GM21723 (cell line): ENCODE results near the gene CBY1.
"Not testable (repeated sequence)": the region's sequence is repeated elsewhere in the genome, so short reads cannot be mapped to it uniquely, and the experiment has no call there.

ENCODE experiments used
- ATAC-seq: cut with Tn5 transposase; IDR thresholded peaks from one replicate; pipeline ENCODE4 v1.9.1; 2021; ENCODE audit warnings: mild to moderate bottlenecking, moderate library complexity; ENCODE audit not compliant: unreplicated experiment

The CBY1 gene

DNA sequence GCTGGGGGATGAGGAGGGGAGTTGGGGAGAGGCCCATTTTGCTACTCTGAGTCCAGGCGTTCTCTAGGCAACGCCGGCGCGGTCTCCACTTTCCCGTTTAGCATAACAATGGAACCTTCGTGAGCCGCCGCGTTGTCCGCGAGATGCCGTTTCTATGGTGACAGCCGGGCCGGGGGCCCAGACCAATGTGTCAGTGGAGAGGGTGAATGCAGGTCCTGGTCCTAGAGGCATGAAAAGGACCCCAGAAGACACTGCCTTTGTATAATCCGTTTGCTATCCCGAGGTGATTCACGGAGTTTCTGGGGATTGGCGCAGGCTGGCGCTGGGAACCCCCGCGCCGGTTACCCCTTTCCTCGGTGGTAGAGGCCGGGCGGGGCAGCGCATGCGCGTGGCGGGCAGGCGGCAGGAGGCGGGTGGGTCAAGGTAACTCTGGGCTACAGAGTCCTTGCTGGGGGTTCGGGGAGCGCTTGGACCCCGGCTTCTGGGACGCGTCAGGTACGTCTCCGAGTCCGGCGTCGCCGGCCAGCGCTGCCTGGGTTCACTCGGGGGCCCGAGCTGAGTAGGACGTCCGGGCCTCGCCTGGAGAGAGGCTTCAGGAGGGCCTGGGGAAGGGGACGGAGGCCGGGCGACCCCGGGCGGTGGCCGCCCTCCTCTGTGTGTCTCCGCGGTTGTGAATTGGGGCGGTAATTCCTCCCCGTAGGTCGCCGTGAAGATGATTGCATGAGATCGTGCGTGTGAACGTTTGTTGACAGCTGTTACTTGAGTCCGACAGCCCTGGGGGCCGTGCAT is at the start of gene CBY1, which contains the start of gene FAM227A:
TSS of gene CBY1 (plus strand) at position 383 of the 789 bp plus-strand sequence. CDS start 11,417 bp downstream, outside the sequence.
TSS of gene FAM227A (minus strand) at position 137 of the 789 bp plus-strand sequence. CDS start 6,224 bp downstream, outside the sequence.
- peak; percentile 71 for ATAC-seq

DNA sequence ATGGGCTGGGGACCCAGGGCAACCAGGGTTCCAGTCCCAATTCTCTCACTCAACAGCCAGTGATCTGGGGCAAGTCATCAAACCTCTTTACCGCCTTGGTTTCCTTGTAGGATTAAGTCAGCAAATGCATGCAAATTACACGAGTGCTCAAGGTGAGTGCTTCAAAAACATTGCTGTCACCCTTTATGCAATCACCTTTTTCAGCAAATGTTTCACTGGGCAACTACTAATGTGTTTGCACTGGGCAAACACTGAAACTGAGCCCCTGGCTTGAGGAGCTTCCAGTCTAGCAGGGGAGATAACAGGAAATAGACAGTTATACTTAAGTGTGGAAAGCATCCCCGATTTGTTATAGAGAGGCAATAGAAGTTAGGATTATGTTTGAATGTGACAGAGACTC is 48.8 kb upstream of the CBY1 start:
- no peak for ATAC-seq

DNA sequence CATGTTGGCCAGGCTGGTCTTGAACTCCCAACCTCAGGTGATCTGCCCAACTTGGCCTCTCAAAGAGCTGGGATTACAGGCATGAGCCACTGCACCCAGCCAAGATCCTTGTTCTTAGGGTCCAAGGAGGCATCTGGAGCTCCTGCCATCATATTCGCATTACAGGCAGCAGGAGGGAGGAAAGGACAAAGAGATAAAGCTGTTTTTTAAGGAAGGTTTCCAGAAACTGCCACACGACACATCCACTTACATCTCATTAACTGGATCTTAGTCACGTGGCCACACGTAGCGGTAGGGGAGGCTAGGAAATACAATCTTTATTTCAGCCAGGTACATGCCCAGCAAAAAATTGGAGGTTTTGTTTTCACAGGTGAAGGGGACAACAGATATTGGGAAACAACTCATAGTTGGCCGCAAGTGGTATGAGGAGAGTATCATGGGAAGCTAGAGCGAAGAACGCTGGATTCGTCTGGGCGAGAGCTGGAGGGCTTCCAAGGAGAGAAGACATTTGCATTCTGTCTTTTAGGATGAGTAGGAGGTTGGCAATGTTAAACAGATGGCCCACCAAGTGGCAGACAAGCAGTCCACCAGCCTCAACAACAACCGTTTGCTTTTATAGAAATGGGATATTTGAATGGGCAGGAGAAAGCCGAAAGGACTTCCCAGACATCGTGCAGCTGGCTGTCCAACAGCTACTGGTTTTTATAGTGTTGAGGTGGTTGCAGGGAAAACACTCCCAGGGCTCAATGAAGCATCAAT is 47.3 kb upstream of the CBY1 start:
- ATAC-seq, result no peak

DNA sequence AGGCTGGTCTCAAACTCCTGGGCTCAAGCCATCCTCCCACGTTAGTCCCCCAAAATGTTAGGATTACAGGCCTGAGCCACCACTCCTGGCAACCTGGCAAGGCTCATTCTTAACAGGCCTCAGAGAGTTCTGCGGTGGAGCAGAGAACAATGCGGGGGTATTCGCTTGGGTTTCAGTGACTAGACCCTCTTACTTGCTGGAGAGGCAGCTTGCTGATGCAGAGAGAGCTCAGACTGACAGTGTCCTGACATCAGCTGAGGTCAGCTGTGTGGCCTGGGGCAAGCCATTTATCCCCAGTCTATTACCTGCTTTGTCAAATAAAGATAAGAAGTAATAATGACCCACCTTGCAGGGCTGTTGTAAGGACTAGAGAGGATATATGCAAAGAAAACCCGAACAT is 46.2 kb upstream of the CBY1 start:
- no peak for ATAC-seq

DNA sequence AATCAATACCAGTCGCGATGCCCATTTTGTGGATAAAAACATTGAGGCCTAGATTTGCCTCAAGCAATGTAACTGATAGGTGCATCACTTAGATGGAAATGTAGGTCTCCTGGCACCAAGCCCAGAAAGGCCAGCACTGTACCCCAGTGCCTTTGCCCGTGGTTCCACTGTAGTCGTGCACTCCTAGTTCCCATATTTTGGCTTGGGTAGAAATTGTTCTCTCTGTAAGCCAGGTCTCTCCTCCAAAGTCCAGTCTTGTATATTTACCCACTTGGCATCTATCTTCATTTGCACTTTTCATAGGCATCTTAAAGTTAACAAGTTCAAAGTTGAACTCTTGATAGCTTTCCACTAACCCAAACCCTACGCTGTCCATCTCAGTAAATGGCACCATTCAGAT is 44.9 kb upstream of the CBY1 start:
- ATAC-seq, result no peak

DNA sequence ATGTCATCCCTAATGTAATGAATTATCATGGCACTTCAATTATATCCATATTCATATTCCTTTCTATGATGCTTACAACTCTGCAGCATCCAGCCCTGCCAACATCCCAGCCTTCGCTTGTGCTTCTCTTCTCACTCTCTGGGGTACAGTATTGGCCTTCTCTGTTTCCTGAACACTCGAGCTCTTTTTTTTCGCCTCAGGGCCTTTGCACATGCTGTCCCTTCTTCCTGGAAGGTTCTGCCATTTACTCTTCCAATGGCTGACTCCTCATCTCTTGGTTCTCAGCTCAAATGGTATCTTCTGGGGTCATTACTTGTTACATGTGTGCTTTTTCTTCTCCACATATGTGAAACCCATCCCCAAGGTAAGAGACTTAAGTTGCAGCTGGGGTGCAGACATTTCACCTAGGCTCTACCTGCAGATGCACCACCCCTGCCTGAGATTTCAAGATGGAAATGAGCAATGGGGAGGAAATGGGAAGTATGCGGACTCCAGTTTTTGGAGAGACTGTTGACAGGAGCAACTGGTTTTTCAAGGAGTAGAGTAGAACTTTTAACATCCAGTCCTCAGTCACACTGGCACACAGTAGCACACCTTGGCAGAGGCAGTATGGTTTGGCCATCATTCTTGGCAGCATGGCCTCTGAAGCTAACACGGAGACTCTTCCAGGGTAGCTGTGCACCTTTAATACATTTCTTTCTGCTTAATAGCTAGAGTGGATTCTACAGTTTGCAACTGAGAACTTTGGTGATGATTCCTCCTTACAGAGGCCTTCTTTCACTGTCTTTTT is 44.0 kb upstream of the CBY1 start:
- no peak for ATAC-seq

DNA sequence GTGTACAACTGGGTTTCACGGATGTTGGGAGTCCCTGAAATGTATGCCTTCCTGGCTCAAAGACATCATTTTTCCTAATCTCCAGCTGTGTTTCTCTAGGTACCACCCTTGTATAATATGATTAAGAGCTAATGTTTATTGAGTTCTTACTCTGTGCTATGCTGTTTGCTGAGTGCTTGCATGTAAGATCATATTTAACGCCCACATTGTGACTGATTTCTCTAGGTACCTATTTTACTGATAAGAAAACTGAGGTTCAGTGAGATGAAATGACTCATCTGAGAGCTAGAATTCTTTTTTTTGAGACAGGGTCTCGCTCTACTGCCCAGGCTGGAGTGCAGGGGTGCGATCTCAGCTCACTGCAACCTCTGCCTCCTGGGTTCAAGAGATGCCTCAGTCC is 42.9 kb upstream of the CBY1 start:
- no peak for ATAC-seq

DNA sequence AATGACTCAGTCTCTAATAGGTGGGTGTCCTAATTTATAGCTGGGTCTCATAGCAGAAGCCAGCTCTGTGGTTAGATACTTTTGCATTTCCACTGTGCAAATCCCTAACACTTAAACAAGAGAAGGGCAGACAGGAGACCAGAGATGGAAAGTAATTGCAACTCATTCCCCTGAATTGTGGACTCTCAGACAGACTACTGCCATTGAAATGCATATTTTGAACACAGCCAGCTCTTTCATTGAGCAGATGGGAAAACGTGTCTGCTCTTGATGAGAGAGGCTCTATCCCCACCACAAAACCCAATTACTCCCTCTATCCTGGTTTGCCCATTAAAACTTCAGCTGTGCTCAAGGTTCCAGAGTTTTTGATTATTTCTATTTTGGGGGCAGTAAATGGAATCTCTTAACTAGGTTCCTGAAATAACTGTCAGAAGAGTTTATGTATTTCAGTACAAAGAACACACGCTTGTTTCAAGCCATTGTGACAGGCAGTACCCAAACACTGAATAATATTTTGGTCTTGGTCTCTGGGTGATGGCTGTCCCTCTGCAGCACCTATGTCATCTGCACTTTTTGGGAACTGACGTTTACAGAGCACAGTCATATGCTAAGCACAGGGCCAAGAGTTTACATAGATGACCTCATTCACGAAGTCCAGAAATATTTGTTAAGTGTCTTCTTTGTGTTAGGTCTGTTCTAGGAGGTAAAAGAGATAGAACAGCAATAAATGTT is 41.9 kb upstream of the CBY1 start:
- no peak for ATAC-seq

DNA sequence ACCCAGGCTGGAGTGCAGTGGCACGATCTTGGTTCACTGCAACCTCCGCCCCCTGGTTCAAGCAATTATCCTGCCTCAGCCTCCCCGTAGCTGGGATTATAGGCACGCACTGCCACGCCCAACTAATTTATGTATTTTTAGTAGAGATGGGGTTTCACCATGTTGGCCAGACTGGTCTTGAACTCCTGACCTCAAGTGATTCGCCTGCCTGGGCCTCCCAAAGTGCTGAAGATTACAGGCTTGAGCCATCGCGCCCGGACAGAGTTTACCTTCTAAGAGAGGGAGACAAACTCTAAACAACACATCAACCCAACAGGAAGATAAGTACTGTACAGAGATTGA is 41.4 kb upstream of the CBY1 start:
- not testable (repeated sequence) for ATAC-seq

DNA sequence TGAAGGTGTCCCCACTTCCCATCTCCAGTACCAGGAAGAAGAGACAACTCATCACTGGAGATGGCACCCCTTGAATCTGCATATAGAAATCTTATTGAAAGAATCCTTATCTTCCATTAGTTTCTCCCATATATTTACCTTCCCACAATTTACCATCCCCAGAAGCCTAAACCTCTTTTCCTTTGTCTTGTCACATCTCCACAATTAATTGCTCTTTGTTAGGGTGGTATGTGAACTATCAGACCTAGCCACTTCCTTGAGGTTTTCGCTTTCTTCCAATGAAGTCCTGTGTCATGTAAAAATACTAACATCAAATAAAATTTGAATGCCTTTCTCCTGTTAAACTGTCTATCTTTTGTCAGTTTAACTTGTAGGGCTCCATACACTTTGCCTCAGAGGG is 38.2 kb upstream of the CBY1 start:
- no peak for ATAC-seq

DNA sequence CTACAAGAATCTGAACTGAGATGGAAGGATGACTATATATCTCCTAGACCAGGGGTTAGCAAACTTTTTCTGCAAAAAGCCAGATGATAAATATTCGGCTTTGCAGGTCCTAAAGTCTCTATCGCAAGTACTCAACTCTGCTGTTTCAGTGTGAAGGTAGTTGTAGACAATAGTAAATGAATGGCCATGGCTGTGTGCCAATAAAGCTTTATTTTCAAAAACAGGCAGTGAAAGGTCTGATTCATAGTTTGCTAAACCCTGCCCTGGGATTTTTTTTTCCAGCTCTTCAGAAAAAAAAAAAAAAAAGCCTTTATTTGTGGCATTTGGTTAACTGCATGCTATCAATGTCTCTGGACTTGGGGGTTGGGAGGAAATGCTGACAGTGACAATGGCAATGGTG is 37.8 kb upstream of the CBY1 start:
- no peak for ATAC-seq

DNA sequence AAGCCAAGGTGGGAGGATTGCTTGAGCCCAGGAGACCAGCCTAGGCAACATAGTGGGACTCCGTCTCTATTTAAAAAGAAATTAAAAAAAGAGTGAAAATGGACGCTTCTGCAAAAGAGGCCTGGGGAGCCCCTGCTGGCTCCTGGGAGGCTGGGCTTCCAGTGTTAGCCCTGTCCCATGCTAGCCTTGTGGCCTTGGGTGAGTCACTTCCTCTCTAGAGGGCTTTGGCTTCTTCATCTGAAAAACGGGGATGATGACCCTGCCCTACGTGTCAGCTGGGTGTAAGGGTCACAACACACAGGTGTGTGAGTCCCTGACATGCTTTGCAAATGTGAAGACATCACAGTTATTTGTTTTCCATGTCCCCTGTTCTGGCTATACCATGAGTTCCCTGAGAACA is 33.1 kb upstream of the CBY1 start:
- no peak for ATAC-seq

DNA sequence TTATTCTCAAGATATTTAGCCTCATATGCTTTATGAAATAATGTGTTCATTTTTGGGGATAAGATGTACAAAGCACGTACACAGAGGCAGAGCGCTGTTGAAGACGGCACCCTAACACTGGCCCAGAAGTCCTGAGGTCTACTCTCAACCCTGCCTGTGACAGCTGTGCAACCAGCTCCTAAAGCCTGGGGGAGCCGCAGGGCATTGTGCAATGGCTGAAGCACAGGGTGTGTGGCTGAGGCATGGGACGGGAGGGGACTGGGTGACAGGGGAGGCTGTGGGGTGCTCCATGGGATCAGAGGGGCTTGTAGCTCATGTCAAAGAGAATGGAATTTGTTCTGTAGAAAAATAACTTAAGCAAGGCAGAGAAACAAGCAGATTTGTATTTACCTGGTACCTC is 28.0 kb upstream of the CBY1 start:
- no peak for ATAC-seq

DNA sequence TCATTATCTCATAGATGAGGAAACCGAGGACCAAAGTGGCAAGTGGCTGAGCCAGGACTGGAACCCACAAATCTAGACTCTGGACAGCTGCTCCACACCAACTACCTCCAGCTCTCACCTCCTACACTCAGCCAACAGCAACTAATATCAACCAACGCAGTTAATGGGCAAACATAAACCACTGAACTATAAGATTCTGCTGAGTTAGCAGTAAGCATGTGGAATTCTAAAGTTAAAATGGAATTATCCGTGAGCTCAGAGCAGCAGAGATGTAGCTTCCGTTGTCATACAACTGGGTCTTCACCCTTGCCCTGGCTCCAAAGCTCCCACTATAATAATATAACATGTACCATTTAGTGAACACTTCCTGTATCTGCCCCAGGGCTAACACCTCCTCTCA is 27.3 kb upstream of the CBY1 start:
- no peak for ATAC-seq

DNA sequence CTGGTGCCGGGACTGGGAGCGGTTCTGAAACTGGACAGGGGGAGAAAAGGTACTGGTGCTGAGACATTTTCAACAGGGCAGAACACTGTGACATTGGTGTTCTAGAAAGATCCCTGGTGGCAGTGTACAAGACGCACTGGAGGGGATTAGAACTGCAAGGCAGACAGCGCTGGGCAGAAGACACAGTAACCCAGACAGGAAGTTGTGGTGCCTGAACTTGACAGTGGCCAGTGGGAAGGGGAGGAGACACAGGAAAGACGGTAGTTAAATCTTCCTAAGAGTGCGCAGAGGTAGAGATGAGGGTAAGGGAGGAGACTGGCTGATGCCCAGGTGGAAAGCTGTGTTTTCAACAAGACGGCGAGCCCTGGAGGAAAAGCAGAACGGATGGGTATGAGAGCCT is 24.7 kb upstream of the CBY1 start:
- no peak for ATAC-seq

DNA sequence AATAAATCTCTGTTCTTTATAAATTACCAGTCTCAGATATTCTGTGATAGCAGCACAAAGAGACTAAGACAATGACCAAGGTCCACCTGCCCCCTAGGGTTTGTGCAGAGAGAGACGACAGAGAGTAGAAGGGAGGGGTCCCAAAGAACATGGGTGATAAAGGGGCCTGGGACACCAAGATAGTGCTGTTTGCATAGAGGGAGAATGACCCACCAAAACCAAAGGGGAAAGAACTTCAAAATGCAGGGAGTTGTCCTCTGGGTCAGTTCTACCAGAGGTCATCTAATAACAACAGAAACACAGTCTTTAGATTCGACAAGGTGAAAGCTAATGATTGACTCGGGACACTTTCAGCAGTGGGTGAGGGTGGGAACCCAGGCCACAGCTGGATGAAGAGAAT is 23.9 kb upstream of the CBY1 start:
- ATAC-seq, result no peak

DNA sequence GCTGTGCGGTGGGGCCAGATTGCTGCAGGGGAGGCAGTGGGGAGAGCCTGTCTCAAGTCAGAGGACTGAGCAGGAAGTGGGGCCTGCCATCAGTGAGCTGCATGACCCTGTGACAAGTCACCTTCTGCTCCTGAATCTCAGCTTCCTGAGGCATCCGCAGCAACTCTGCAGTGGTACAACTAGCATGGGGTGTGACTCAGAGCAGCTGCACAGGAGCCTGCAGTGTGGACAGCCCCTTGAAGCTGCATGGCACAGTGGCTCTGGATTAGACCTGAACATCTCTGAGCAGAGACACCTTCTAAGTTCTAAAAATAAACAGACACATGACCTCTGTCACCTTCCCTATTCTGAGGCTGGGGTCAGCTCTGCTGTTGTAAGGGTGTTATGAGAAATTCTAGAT is 18.2 kb upstream of the CBY1 start:
- no peak for ATAC-seq

DNA sequence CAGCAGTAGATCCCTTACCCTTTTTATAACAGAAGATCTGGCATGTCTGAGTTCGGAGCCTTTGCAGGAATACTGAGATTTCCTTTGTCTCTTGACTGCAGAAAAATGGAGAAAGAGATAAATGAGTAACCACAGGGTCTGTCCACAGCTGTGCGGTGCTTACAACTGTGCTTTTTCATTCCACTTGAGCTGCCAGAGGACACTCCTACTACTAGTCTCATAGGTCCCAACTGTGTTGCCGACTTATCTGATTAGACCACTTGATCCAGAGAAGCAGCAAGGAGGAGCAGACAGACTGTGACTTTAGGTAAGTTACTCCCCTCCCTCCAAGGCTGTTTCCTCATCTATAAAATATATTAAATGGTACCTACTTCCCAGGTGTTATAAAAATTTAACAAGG is 17.7 kb upstream of the CBY1 start:
- ATAC-seq, result no peak

DNA sequence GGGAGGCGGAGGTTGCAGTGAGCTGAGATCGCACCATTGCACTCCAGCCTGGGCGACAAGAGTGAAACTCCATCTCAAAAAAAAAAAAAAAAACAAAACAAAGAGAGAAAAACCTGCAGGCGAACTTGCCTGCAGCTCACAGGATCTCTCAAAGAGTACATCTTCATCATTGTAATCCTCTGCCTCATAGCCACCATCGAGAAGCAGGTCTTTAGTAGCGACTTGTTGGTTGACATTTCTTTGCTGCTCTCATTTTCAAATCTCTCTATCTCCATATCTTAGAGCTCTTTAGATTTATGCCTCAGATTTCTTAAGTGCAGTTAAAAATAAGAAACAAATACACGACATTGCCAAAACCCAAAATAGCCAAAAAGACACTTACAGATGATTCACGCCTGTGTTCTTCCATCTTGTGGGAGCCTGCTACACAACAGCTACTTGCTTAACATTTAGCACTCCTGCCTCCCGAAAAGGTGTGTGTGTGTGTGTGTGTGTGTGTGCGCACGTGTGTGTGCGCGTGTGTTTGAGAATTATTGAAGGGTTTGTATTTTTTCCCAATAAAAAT is 14.9 kb upstream of the CBY1 start:
- no peak for ATAC-seq

DNA sequence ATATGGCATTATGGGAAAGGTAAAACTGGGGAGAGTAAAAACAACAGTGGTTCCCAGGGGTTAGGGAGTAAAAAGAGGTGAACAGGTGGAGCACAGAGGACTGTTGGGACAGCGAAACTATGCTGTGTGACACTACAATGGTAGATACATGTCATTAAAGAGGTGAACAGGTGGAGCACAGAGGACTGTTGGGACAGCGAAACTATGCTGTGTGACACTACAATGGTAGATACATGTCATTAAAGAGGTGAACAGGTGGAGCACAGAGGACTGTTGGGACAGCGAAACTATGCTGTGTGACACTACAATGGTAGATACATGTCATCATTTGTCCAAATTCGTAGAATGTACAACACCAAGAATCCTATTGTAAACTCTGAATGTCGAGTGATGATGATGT is 12.2 kb upstream of the CBY1 start:
- not testable (repeated sequence) for ATAC-seq

DNA sequence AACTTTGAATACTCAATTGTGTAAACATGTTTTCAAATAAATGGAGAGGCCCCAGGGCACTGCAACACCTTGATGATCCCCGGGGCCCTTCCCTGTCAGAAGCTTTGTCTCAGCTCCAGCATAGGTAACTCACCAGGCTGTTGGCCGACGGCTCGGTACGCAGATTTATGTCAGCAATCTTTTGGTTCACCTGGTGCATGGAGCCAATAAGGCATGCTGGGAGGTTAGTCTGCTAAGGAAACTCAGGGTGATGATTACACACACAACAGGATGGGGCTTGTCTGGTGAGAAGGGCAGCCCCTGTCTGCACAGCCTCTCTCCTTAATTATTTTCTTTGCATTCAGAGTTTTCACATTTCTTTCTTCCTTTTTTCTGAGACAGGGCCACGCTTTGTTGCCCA is 11.0 kb upstream of the CBY1 start:
- no peak for ATAC-seq
